Measurements from ENCODE around the gene SORCS3.
"Not testable (repeated sequence)": the region's sequence is repeated elsewhere in the genome, so short reads cannot be mapped to it uniquely, and the experiment has no call there.

SORCS3 gene

DNA sequence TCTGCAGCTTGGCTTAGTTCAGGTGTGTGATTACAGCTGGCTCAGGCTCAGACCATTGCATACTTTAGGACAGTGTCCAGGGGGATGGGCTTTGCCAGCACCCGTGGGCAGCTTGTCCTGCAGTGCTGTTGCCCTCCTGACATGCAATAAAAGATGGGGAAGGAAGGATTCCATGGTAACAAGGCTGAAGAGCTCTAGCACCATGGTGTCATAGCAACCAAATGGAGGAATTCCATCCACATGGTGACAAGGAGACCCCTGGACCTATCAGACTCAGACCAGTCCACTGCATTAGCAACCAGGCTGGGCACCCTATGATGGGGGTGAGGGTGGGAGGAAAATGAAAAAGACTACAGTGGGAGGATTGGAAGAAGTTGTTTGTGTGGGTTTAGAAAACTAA lies 49.9 kb downstream of the SORCS3 start:
- DNase-seq (ENCODE audit: low read depth): no peak

DNA sequence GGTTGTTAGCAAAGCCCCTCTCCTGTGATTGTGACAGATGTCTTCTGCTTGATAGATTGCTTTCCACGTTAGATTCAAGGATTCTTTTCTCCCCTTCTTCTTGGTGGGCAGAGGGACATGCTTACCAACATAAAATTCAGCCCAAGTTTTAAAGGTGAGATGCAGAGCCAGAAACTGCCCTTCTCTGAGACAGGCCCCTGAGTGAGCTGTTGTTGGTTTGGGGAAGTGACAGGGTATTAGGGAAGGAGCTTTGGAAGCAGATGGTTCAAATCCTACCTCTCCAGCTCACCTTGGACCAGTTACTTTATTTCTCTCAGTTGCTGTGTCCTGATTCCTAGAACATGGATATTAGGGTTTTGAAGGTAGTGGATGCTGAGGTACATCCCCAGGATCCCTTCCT lies 53.0 kb downstream of the SORCS3 start:
- DNase-seq (ENCODE audit: low read depth): no peak

DNA sequence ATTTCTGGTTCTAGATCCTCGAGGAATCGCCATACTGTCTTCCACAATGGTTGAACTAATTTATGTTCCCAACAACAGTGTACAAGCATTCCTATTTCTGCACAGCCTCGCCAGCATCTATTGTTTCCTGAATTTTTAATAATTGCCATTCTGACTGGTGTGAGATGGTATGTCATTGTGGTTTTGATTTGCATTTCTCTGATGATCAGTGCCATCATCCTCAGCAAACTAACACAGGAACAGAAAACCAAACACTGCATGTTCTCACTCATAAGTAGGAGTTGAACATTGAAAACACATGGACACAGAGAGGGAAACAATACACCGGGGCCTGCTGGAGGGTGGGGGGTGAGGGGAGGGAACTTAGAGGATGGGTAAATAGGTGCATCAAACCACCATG lies 62.2 kb downstream of the SORCS3 start:
- DNase-seq (ENCODE audit: low read depth): not testable (repeated sequence)

DNA sequence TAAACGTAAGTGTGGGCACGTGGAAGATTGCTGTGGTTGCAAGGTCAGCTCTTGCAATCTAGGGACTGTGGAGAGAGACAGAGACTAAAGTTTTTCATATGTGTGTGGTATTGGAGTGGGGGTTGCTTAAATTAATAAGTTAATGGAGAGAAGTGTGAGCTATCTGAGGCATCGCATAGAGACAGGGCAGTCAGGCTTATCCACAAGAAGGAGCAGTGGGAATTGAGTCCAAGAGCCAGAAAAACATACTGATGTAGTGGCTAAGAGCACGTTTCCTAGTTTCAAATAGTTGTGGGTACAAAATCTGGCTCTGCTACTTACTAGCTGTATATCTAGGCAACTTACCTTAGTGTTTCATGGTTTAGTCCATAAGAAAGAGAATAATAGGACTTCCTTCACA lies 65.8 kb downstream of the SORCS3 start:
- no peak for DNase-seq (ENCODE audit: low read depth)

DNA sequence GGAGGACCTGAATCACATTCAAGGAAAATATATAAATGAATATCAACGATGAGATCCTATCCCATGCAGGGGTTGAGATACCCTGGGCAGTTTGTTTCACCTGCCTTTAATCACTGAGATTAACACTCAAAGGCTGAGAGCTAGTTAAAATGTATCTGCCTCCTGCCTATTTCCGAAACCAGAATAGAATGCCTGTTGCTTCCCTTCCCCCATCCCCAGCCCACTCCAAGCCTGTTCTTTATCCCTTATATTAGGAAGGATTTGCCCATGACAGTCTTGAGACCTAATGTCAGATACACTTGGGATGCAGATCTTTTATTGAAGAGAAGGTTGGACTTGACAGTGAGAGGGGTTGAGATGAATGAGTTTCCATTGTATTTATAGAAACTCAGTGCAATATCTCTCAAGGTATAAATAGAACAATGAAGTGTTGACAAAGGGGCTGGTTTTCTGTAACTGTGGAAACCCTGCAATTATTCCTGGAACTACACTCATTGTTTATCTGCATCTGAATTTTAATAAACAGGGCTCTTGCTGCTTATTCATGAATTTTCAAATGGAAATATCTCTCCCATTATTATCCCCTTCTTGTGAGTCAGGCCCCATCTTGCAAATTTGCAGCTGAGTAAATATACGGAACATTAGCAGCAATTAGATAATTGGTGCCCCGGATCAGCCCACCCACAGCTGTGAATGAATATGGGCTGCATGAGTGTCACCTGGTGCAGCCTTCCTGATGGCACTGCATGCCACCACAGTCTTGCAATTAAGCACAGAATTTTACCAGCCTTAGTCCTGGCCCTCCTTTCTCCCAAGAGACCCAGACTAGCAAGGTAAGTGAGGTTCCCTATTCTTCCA lies 66.7 kb downstream of the SORCS3 start:
- DNase-seq (ENCODE audit: low read depth): no peak

DNA sequence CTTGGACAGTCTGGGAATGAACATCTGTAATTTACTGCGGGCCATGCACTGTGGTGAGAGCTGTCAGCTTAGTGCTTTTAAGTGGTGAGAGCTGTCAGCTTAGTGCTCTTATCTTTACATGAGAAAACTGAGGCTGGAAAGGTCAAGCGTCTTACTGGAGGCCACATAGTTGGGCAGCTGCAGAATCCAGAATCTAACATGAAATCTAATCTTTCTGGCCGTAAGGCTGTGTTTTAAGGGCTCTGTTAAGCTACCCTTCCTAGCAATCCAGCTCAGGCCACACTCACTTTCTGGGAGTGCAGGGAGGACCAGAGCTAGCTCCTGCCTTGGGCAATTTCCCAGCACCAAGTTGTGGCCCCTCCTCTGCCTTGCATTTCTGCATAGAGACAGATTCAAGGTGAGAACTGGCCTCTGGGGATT lies 70.2 kb downstream of the SORCS3 start:
- DNase-seq (ENCODE audit: low read depth): peak; percentile 14

DNA sequence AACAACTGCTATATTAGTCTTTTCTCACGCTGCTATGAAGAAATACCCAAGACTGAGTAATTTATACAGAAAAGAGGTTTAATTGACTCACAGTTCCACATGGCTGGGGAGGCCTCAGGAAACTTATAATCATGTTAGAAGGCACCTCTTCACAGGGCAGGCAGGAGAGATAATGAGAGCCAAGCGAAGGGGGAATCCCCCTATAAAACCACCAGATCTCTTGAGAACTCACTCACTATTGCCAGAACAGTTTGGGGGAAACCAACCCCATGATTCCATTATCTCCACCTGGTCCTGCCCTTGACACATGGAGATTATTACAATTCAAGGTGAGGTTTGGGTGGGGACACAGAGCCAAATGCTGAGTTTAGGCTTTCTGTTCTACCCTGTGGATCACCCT lies 89.5 kb downstream of the SORCS3 start:
- DNase-seq (ENCODE audit: low read depth): not testable (repeated sequence)

DNA sequence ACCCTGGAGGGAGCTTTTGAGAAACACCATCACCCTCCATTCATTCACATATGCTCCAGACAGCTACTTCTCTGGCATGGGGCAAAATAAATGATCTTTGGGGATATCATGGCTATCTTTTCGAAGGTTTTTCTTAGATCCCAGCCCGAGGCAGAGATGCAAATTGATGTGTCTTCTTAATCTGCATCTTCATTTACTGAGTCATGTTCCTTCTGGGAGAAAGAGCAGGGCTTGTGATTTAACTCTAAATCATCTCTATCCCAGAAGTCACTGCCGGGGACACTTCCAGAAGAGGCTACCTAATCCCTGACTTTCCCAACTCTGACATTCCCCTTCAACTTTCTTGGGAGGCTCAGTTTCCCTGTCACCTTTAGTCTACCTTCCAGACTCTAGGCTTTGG lies 90.1 kb downstream of the SORCS3 start:
- DNase-seq (ENCODE audit: low read depth): no peak

DNA sequence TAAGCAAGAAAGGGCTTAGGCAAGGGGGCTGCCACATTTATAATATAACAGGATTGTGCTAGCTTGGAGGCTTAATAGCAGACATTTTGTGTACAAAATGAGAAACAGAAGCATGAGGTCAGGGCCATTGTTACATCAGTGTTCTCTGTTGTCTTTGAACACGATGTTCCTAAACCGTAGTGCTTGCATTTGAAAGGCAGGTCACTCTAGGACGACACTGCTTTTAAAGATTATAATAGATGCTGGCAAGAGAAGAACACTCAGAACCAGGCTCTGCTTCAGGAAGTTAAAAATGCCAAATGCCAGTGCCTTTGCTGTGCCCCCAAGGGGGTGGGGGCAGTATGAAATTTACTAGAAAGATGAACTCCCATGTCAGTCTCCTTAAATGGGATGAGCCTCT lies 91.1 kb downstream of the SORCS3 start:
- no peak for DNase-seq (ENCODE audit: low read depth)

DNA sequence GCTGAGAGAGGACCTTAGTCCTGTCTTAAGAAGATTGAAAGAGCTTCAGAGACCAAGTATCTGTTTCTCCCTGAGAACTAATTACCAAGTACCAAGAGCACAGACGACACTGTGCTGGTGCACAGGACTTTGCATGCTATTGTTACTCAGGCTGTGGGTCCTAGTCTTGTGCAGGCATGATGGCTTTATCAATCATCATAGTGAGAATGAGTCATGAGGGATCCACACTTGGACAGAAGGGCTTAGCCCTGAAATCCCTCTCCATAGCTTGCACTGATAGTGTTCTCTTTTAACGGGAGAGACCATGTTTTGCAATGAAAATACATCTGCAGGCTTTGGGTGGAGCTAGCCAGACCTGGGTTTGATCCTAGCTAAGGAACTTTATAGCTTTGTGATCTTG lies 93.3 kb downstream of the SORCS3 start:
- DNase-seq (ENCODE audit: low read depth): no peak

DNA sequence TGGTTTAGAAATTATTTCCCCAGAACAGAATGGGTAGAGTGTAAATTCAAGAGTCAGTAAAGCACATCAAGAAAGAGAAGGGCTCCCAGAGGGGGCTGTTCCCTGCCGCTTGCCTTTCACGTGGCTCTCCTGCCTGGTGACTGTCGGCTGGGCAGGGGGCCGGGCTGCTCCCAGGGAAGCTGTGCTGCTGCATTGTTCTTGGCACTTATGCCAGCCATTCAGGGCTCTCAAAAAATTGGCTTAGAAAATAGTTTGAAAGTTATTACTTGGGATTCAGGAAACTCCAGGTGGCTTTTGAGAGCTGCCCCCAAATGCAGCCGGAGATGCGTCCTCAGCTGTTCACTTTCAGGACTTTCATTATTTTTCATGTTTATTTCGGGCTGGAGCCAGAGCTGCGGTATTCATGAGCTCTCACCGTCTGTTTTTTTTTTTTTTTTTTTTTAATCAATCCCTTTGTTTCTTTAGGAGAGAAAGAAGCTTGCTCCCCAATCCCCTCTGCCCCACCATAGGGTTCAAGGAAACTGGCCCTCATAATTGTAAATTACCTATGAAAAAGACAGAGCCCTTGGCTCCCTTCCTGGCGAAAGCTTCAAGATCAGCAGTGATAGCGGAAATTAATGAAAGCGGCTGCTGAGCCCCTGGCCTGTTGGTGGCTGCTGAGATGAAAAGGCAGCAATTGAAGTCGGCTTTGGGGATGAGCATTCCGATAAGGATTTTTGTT lies 94.1 kb downstream of the SORCS3 start:
- no peak for DNase-seq (ENCODE audit: low read depth)

DNA sequence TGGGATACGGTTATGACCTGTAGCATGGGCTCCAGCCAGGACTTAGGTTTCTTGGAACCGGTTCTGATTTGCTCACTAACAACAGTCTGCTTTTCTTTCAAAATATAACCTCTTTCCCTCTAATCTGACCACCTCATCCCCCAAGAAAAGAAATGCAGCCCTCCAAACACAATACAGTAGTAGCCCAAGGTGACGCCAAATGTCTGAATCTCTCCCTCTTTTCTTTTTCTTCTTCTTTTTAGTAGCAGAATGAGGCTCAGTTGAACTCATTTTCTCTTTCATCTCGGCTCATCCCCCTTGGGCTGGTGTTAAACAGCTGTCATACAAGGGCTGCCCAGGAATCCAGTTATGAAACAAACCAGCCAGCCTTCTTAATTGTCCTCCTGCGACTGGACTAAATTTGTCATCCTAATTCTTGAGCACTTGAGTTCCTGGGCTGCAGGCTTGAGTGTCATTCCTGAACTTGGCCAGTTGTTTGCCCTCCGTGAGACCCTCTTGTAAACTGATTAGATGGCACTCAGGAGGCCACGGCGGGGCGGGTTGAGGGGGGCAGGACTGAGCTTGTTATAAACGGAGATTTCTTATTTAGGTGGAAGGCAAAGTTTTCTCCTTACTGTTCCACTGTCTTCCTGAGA lies 94.8 kb downstream of the SORCS3 start:
- no peak for DNase-seq (ENCODE audit: low read depth)

DNA sequence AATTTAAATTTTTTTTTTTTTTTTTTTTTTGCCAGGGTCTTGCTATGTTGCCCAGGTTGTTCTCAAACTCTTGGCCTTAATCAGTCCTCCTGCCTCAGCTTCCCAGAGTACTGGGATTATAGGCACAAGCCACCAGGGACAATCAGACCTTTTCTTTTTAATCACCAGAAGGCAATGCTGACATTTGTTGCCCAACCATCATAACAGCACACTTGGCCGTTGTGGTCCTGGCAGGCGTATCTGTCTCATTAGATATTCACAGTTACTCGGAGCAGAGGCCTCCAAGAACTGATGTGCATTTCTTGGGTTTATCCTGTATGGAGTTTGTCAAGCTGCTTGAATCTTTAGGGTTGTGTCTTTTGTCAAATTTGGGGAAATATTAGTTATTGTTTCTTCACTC lies 100.0 kb downstream of the SORCS3 start:
- DNase-seq (ENCODE audit: low read depth): no peak

DNA sequence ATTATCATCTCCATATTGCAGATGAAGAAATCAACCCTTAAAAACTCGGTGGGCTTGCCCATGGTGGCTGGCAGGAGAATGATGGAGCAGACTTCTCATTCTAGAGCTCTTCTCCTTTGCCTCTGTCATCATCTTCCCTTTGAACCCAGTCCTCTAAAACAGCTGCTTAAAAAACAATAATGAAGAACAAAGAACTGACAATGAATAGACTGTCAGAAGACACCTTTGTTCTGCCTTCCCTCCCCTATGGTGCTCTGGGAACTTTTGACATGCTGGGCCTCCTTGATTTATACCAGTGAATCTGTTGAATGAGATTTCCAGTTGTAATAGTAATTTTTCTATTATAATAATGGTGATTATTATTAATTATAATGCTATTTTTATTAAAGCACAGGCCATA lies 103.0 kb downstream of the SORCS3 start:
- no peak for DNase-seq (ENCODE audit: low read depth)

DNA sequence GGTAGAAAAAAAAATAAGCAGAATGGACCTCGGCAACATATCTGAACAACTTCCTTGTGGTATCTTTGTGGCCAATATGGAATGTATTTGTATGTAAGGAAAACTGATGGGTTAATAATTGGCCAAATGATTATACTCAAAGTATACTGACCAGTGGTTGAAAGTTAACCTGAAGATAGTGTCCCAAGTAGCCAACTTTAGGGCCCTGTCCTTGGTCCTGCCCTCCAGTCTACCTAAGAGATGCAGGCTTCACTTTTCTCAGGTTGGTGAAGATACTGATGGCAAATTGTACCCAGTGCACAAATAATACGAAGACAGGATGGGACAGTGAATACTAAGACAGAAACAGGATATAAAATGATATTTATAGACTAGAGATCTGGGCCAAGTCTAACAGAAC lies 109.2 kb downstream of the SORCS3 start:
- no peak for DNase-seq (ENCODE audit: low read depth)

DNA sequence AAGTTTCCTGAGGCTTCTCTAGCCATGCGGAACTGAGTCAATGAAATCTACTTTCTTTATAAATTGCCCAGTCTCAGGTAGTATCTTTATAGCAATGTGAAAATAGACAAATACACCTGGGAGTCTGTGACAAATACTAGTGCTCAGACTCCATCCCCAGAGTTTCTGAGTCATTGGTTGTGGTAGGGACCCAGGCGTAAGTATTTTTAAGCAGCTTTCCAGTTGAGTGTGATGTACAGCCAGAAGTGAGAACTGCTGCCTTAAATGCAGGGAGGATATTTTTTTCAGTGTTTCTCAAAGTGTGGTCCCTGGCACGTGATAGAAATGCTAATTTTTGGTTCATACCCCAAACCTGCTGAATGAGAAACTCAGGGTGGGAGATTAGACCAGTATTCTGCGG lies 121.7 kb downstream of the SORCS3 start:
- no peak for DNase-seq (ENCODE audit: low read depth)

DNA sequence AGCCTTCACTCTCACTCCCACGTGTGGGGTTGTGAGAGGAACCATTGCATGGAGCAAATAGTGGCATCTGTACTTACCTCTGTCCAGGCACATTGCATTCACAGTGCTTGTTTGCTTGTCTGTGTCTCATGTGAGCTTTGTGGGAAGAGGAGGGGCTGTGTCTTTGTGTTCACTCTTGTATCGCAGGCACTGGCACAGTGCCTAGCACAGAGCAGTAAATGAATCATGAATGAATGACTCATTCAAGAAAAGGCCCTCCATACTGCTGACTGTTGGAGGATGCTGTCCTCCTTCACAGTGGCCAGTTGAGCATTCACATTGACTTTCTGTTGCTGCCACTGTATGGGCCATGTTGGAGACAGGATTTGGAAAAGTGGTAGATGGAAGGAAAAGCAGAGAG lies 125.3 kb downstream of the SORCS3 start:
- DNase-seq (ENCODE audit: low read depth): peak; percentile 1

DNA sequence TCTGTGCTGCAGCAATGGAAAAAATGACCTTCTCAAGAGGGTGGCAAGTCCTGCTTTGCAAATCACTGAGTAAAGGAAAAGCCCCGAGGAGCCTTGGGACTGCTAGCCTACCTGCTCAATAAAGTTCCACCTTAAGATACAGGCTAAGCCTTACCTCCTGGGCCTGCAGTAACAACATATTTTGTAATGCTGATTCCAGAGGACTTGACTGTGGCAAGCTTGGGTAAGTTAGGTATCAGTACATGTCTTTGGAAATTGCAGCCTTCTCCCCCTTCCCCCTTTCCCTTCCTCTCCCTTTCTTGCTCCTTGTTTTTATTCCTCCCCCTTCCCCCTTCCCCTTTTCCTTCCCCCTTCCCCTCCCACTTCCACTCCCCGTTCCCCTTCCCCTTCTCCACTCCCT lies 126.2 kb downstream of the SORCS3 start:
- no peak for DNase-seq (ENCODE audit: low read depth)

DNA sequence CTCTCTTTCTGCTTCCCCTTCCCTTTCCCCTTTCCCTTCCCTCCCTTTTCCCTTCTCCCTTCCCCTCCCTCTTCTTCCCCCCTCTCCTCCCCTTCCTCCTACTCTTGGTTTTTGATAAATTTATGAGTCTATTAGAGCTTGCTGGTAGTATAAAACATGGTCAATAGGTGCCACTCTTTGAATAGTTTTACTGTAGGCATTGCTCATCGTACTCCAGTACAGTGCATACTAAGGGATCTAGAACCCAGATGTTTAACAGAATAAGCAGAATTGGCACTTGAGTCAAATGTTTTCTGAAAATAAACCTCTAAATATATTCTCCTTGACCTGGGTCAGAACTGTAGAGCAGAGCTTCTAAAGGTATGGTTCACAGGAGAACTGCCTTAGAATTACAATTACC lies 126.7 kb downstream of the SORCS3 start:
- no peak for DNase-seq (ENCODE audit: low read depth)

DNA sequence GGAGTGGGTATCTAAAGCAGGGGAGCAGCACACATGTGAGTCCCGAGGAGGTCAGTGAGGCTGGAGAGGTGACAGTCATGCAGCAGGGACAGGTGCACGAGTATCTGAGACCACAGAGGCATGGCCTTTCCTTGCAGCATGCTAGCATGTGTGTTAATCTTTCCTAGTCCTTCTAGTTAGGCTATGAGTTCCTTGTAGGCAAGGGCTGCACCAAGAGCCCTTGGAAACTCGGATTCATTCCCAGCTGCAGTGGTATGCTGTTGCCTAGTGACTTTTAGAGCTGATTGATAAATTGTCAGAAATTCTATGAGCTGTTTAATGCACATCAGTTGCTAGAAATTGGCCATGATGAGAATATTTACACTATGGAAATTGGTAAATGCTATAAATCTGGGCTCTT lies 132.0 kb downstream of the SORCS3 start:
- no peak for DNase-seq (ENCODE audit: low read depth)

DNA sequence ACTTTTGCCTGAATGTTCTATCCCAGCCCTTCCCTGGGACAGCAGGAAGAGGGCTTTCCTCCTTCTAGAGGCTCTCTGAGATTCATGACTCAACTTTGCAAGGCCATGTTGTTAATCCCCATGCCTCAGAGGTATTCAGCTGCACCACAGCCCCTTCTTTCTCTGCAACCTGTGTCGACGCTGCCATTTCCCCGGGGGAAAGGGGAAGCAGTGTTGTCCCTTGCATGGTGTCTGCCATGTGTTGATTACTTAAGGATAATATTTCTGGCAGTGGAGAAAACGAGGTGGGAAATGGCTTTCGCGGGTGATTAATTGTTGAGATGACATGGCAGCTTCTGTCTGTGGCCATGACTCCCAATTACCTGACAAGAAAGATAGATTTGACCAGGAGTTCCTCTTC lies 133.1 kb downstream of the SORCS3 start:
- DNase-seq (ENCODE audit: low read depth): no peak

DNA sequence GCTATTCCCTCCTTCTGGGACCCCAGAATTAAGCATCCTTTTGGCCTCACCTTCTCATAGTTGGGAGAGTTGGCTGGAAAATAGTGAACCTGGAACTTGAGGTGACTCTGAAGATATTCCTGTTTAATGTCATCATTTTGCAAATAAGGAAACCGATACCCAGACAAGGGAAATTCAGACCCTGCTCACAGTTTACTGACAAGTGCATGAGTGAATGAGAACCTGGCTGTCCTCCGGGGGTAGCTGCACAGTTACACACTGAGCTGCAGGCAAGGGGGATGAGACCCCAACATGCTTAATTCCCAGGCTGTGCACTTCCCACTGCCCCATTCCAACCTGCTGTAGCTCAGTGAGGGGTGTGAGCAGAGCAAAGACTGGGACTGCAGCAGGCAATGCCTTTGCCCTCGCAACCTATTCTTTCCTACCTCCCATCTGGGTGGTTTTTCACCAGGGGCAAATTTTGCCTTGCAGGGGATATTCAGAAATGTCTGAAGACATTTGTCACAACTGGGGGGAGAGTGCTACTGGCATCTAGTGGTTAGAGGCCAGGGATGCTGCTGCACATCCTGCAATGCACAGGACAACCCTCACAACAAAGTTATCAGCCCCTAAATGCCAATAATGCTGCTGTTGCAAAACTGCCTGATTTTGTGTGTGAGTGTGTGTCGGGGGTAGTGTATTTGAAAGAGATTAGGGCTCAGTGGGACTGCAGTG lies 136.2 kb downstream of the SORCS3 start:
- no peak for DNase-seq (ENCODE audit: low read depth)

DNA sequence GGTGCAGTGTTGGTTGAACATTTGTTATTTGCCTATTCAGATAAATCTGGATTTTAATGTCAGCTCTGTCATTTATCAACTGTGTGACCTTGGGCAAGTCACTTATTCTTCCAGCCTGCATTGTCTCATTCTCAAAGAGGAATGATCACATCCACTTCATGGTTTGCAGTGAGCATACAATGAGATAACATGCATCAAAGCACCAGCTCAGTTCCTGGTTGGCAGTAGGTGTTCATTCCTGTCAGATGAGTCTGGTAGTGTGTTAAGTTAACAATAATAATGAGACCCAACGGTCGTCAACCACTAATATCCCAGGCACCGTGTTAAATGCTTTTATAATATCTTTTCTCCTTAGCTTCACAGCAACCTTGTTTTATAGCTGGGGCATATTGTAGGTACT lies 137.3 kb downstream of the SORCS3 start:
- no peak for DNase-seq (ENCODE audit: low read depth)
